VCaP (cell line): Measurements from ENCODE around the gene GPHN.
"Not testable (repeated sequence)": the region's sequence is repeated elsewhere in the genome, so short reads cannot be mapped to it uniquely, and the experiment has no call there.

Experiments
- H3K27ac ChIP-seq: fragments of 450-650 bp; 2 replicates; pipeline ENCODE4 v1.5.1; 2017
- TF ChIP-seq, protein P1 (sequence below): fragments of 450-650 bp; conservative IDR thresholded peaks from 2 replicates; pipeline ENCODE4 v1.5.1; 2017; ENCODE audit warnings: mild to moderate bottlenecking, moderate library complexity

GPHN gene

DNA sequence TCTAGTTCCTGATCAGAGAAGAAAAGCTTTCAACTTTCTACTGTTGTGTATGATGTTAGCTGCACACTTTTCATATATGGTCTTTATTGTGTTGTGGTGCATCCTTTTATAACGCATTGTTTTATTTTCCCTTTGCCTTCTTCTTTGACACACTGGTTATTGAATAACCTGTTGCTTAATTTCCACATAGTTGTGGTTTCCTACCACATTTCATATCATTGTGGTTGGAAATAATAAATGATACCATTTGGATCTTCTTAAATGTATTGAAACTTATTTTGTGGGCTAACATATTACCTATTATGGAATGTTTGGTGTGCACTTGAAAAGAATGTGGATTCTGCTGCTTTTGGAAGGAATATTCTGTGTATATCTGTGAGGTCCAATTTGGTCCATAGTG is 64.9 kb downstream of the GPHN start:
- H3K27ac ChIP-seq = no peak overlapping the region
- TF ChIP-seq, protein P1, sequence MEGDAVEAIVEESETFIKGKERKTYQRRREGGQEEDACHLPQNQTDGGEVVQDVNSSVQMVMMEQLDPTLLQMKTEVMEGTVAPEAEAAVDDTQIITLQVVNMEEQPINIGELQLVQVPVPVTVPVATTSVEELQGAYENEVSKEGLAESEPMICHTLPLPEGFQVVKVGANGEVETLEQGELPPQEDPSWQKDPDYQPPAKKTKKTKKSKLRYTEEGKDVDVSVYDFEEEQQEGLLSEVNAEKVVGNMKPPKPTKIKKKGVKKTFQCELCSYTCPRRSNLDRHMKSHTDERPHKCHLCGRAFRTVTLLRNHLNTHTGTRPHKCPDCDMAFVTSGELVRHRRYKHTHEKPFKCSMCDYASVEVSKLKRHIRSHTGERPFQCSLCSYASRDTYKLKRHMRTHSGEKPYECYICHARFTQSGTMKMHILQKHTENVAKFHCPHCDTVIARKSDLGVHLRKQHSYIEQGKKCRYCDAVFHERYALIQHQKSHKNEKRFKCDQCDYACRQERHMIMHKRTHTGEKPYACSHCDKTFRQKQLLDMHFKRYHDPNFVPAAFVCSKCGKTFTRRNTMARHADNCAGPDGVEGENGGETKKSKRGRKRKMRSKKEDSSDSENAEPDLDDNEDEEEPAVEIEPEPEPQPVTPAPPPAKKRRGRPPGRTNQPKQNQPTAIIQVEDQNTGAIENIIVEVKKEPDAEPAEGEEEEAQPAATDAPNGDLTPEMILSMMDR = no peak

DNA sequence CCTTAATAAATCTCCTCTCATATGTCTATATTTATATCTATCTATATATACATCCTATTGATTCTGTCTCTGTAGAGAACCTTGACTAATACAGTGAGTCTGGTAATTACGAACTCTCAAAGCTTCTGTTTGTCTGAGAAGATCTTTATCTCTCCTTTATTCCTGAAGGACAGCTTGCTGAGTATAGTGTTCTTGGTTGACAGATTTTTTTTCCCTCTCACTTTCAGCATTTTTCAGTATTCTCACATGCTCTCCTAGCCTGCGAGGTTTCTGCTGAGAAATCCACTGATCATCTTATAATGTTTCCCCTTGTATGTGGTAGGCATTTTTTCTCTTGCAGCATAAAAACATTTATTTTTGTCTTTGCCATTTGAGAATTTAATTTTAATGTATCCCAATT is 67.1 kb downstream of the GPHN start:
- H3K27ac ChIP-seq = no peak overlapping the region
- TF ChIP-seq, protein P1 = no peak

DNA sequence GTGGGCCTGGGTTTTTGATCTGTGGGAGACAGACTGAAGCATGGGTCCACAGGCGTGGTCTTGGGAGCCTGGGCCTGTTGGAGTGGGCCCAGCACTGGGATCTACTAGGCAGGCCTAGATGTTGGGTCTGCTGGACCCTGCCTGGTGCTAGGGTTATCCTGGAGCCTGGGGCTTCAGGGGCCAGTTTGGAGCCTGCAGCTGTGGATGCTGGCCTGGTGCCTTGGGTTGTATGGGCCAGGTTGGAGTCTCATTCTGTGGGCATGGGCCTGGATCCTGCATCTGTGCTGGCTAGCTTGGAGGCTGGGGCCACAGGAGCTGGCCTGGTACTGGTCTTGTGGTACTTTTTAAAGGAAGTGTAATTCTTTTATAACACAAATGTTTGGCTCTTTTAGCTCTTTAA is 68.0 kb downstream of the GPHN start:
- TF ChIP-seq, protein P1 = no peak

DNA sequence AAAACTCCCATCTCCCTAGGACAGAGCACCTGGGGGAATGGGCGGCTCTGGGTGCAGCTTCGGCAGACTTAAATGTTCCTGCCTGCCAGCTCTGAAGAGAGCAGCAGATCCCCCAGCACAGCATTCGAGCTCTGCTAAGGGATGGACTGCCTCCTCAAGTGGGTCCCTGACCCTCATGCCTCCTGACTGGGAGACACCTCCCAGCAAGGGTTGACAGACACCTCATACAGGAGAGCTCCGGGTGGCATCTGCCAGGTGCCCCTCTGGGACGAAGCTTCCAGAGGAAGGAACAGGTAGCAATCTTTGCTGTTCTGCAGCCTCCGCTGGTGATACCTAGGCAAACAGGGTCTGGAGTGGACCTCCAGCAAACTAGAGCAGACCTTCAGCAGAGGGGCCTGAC is 79.8 kb downstream of the GPHN start:
- not testable (repeated sequence) for H3K27ac ChIP-seq

More for the DNA sequence above, 68.0 kb downstream of the GPHN start:
- H3K27ac ChIP-seq = no peak overlapping the region

DNA sequence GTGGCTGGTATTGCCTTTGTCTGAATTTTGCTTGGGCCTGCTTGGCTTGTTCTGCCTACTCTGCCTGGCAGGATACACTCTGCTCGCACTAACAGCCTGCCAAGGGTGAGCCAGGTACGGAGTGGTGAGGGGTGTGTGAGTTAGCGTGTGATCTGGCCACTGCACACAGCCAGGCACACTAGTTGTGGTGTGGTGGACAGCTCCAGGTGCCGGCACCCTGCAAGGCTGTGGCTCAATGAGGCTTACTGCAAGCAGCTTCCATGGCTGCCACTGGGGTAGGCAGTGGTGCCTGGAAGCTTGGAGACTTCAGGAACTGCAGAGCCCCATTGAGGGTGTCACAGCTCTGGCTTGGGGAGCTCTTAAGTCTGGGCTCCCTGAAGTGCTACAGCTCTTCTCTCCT is 87.4 kb downstream of the GPHN start:
- TF ChIP-seq, protein P1 = no peak
- no peak overlapping the region for H3K27ac ChIP-seq

DNA sequence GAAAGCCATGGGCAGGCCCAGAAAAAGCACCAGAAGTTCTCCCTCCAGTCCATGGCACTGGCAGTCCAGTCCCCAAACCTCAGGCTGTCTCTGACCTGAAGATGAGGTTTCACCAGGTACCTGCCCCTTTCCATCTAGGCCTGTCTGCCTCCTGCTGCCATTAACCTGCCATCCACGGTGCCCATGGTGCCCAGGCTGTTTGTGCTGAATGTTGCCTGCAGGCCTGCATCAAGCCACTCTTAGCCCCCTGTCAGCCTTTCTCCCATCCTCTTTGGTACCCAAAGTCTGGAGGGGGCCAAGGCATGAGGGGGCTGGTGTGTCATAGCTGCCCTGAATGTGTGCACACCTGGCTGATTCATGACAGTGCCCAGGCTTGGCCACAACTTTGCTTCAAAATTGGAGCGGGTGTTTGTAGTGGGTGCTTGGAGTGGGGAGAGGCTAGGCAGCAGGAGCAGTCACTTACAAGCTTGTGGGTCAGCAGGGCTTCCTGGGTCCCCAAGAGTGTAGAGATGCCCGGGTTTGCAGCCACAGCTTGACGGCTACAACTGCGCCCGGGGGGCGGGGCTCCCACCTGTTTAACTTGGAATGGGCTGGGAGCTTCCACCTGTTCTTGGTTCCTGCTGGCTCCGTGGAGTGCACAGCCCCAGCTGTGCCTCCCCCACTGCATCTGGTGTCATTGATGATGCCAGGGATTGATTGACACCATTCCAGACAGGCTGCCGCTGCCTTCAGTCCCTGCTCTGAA is 88.5 kb downstream of the GPHN start:
- no peak overlapping the region for H3K27ac ChIP-seq
- TF ChIP-seq, protein P1 = no peak

DNA sequence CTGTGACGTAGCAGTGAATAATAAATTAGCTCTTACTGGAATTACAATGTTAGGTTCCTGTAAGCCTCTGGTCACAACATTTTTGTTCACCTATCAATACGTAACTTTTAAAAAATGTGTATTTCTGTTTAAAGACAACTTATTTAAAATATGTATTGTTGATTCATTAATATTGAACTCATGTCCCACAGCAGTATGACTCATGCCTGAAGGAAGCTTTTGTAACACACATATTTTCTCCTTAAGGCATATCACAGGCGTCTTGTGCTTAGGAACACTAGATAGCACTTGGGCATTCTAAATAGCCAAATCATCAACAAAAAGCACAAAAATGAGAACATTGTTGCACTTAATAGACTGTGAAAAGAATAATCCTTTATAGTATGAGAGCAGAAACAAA is 92.5 kb downstream of the GPHN start:
- no peak overlapping the region for H3K27ac ChIP-seq
- TF ChIP-seq, protein P1 = no peak

DNA sequence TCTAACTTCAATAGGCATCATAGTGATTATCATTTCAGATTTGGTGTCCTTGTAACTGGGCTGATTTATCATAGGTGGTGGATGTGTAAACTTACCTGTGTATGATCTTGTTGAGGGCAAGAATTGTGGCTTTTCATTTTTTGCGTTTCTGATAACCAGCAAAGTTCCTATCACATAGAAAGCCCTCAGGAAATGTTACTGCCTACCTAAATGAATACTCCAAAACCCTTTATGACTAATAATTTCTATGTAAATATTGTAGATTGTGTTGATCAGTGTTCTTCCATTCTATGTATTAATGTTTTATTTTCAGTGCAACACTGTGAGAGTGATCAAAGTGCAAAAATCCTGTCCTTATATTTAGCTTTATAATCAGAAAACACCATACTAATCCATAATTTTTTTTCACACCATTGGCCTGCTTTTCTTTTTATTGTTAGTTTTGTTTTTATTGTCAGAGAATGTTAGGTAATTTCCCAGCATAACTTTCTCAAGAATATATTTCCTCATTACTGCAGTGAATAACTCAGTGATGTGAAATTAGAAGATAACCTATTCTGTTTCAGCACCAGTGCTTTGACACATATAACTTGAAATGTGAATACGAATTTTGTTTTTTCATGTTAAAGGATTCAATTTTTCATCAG is 94.1 kb downstream of the GPHN start:
- TF ChIP-seq, protein P1 = no peak
- no peak overlapping the region for H3K27ac ChIP-seq
